Peyer's patch (tissue), 4 donors: ENCODE results near the gene KRT33A. TPM values are rescaled to one million over a fixed set of nuclear protein-coding genes. Genes with fewer than 3 reads are reported as not detected.

Experiments used
- DNase-seq, 3 donors: peaks; one replicate each; pipeline ENCODE4 v3.0.0-alpha.2; 2017 to 2019
- H3K27ac ChIP-seq, 4 donors: fragments of 200-600 bp; sonication (generic); one replicate each; pipeline ENCODE4 v1.5.1; 2016 to 2019
- H3K27me3 ChIP-seq, 2 donors: fragments of 200-600 bp; sonication (generic); one replicate each; pipeline ENCODE4 v1.5.1; 2019
- H3K36me3 ChIP-seq, 3 donors: fragments of 200-600 bp; sonication (generic); one replicate each; pipeline ENCODE4 v1.5.1; 2016 to 2019
- H3K4me1 ChIP-seq, 4 donors: fragments of 200-600 bp; sonication (generic); one replicate each; pipeline ENCODE4 v1.5.1; 2016 to 2019
- H3K4me3 ChIP-seq, 4 donors: fragments of 200-600 bp; sonication (generic); 1 replicate in 3 of 4; 2 replicates in 1 of 4; pipeline ENCODE4 v1.5.1; 2016 to 2019; ENCODE audit warnings: mild to moderate bottlenecking in 1 of 4
- H3K9me3 ChIP-seq, 4 donors: fragments of 200-600 bp; sonication (generic); one replicate each; pipeline ENCODE4 v1.5.1; 2016 to 2019; ENCODE audit warnings: mild to moderate bottlenecking in 1 of 4
- CTCF ChIP-seq, 6 experiments: fragments of 450-650 bp in 4 of 6; fragments of 200-600 bp in 2 of 6; sonication (generic) in 1 of 6; IDR thresholded peaks; one replicate each; pipeline ENCODE4 v1.5.1; 2017 to 2019; ENCODE audit warnings: antibody characterized with exemption in 6 of 6, mild to moderate bottlenecking in 3 of 6, moderate library complexity in 1 of 6
- POLR2A ChIP-seq, 2 donors: fragments of 450-650 bp; IDR thresholded peaks; one replicate each; pipeline ENCODE4 v1.5.1; 2017; ENCODE audit warnings: antibody characterized with exemption in 2 of 2, mild to moderate bottlenecking in 2 of 2, moderate library complexity in 2 of 2
- total RNA-seq, 4 donors: library from RNA; depleted of rRNA; stranded (reverse); fragments of >200 nt; gene quantifications; one replicate each; pipeline ENCODE4 v1.1.0, GENCODE V29; 2016

The KRT33A gene
- total RNA-seq, 4 donors from 2014 or later = not detected

GRCh38 chr17:41369023-41369422 is 18.4 kb upstream of the KRT33A start:
- no peak for DNase-seq
- Histone ChIP-seq H3K4me3 (no peak overlapping the region), H3K36me3 (no peaks in the 10 kb centered on the region), H3K9me3 (no peaks in the 10 kb centered on the region), H3K27ac (no peak overlapping the region), H3K4me1 (no peaks in the 10 kb centered on the region), H3K27me3 (no peaks in the 10 kb centered on the region)
- TF ChIP-seq CTCF (IDR thresholded peaks at IDR 0.05) = no peak
- TF ChIP-seq POLR2A (IDR thresholded peaks at IDR 0.05) = no peak

GRCh38 chr17:41367426-41368075 is 16.9 kb upstream of the KRT33A start:
- no peak for TF ChIP-seq POLR2A (IDR thresholded peaks at IDR 0.05)
- no peak for TF ChIP-seq CTCF (IDR thresholded peaks at IDR 0.05)
- Histone ChIP-seq H3K4me1 (no peaks in the 10 kb centered on the region), H3K27me3 (no peaks in the 10 kb centered on the region), H3K36me3 (no peaks in the 10 kb centered on the region), H3K4me3 (no peak overlapping the region), H3K27ac (no peak overlapping the region), H3K9me3 (no peaks in the 10 kb centered on the region)
- DNase-seq = no peak

- no peak overlapping the region for H3K4me3 ChIP-seq
- no peaks in the 10 kb centered on the region for H3K27me3 ChIP-seq
- no peak overlapping the region for H3K27ac ChIP-seq
- no peaks in the 10 kb centered on the region for H3K4me1 ChIP-seq
- TF ChIP-seq CTCF (IDR thresholded peaks at IDR 0.05) (no peak), POLR2A (IDR thresholded peaks at IDR 0.05) (no peak)
- no peaks in the 10 kb centered on the region for H3K9me3 ChIP-seq
- no peaks in the 10 kb centered on the region for H3K36me3 ChIP-seq
- no peak for DNase-seq
These were observed 15.4 kb upstream of the KRT33A start for GRCh38 chr17:41366070-41366469.

- TF ChIP-seq CTCF (IDR thresholded peaks at IDR 0.05) (no peak), POLR2A (IDR thresholded peaks at IDR 0.05) (no peak)
- Histone ChIP-seq H3K4me3 (no peak overlapping the region), H3K4me1 (no peaks in the 10 kb centered on the region), H3K36me3 (no peaks in the 10 kb centered on the region), H3K27me3 (no peaks in the 10 kb centered on the region), H3K9me3 (no peaks in the 10 kb centered on the region), H3K27ac (no peak overlapping the region)
- no peak for DNase-seq
These were observed 13.3 kb upstream of the KRT33A start for GRCh38 chr17:41363881-41364280.

GRCh38 chr17:41360296-41360995 is 9.8 kb upstream of the KRT33A start:
- no peaks in the 10 kb centered on the region for H3K4me1 ChIP-seq
- no peaks in the 10 kb centered on the region for H3K9me3 ChIP-seq
- H3K27me3 ChIP-seq = no peaks in the 10 kb centered on the region
- no peak overlapping the region for H3K27ac ChIP-seq
- no peak for DNase-seq
- no peak overlapping the region for H3K4me3 ChIP-seq
- H3K36me3 ChIP-seq = no peaks in the 10 kb centered on the region
- TF ChIP-seq CTCF (IDR thresholded peaks at IDR 0.05) (no peak), POLR2A (IDR thresholded peaks at IDR 0.05) (no peak)
